Measurements from ENCODE around the gene ZNF516.
"Not testable (repeated sequence)": the region's sequence is repeated elsewhere in the genome, so short reads cannot be mapped to it uniquely, and the experiment has no call there.

Gene ZNF516, protein sequence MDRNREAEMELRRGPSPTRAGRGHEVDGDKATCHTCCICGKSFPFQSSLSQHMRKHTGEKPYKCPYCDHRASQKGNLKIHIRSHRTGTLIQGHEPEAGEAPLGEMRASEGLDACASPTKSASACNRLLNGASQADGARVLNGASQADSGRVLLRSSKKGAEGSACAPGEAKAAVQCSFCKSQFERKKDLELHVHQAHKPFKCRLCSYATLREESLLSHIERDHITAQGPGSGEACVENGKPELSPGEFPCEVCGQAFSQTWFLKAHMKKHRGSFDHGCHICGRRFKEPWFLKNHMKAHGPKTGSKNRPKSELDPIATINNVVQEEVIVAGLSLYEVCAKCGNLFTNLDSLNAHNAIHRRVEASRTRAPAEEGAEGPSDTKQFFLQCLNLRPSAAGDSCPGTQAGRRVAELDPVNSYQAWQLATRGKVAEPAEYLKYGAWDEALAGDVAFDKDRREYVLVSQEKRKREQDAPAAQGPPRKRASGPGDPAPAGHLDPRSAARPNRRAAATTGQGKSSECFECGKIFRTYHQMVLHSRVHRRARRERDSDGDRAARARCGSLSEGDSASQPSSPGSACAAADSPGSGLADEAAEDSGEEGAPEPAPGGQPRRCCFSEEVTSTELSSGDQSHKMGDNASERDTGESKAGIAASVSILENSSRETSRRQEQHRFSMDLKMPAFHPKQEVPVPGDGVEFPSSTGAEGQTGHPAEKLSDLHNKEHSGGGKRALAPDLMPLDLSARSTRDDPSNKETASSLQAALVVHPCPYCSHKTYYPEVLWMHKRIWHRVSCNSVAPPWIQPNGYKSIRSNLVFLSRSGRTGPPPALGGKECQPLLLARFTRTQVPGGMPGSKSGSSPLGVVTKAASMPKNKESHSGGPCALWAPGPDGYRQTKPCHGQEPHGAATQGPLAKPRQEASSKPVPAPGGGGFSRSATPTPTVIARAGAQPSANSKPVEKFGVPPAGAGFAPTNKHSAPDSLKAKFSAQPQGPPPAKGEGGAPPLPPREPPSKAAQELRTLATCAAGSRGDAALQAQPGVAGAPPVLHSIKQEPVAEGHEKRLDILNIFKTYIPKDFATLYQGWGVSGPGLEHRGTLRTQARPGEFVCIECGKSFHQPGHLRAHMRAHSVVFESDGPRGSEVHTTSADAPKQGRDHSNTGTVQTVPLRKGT

DNA sequence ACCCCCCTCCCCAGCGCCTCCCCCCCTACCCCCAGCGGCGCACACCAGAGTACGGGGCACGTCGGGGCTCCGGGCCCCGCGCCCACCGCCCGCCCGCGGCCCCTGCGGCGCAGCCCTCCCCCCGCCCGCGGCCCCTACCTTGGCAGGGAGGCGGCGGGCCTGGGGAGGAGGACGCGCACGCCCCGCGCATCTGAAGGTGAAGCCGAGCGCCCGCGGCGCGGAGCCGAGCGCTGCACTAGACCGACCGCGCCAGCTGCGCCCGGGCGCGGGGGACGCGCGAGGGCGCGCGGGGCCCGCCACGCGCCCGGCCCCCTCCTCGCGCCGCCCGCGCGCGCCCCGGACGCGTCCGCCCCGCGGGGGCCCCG lies at the start of gene ZNF516:
TSS of gene ZNF516 (minus strand) at position 237 of the 365 bp plus-strand sequence. CDS start 52,188 bp downstream, outside the sequence.
- intact Hi-C loops (cut with DNase I): no loop called here
- peak in 25 of 42 donors; percentile 25 to 75 (median 49) for DNase-seq

DNA sequence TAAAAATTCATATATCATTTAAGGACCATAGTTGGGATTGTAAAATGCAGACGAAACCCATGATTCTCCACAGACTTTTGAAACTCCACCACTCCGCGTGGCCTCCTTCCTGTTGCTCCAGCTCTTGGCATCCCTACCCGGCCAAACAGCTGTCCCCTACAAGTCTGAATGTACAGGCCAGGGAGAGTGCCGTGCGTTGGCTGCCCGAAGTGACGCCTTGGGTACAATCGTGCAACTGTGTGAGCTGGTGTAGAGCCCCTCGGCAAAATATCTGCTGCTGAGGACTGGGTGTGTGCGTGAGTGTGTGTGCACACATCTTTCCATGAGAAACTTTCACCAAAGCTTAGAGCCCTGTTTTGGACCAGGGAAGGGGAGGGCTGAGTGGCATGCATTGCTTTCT lies 43.8 kb upstream of the ZNF516 start:
- no peak for DNase-seq
- intact Hi-C loops (cut with DNase I): no loop called here

- DNase-seq: no peak
Observed at GRCh38 chr18:76537621-76538020, 42.6 kb upstream of the ZNF516 start.

GRCh38 chr18:76536593-76536992 lies 41.6 kb upstream of the ZNF516 start:
- DNase-seq; intact Hi-C loops (cut with DNase I): not testable (repeated sequence)

More at GRCh38 chr18:76537621-76538020, 42.6 kb upstream of the ZNF516 start:
- intact Hi-C loops (cut with DNase I): no loop called here

GRCh38 chr18:76532875-76533274 lies 37.8 kb upstream of the ZNF516 start:
- intact Hi-C loops (cut with DNase I): no loop called here
- DNase-seq: no peak

GRCh38 chr18:76530846-76531245 lies 35.8 kb upstream of the ZNF516 start:
- peak in 1 of 42 donors; percentile 22 for DNase-seq
- intact Hi-C loops (cut with DNase I): no loop called here

GRCh38 chr18:76530391-76530790 lies 35.3 kb upstream of the ZNF516 start:
- DNase-seq: peak in 1 of 42 donors; percentile 27
- intact Hi-C loops (cut with DNase I): no loop called here

- intact Hi-C loops (cut with DNase I): no loop called here
- DNase-seq: peak in 1 of 42 donors; percentile 27
Observed at GRCh38 chr18:76529433-76529811, 34.4 kb upstream of the ZNF516 start.

DNA sequence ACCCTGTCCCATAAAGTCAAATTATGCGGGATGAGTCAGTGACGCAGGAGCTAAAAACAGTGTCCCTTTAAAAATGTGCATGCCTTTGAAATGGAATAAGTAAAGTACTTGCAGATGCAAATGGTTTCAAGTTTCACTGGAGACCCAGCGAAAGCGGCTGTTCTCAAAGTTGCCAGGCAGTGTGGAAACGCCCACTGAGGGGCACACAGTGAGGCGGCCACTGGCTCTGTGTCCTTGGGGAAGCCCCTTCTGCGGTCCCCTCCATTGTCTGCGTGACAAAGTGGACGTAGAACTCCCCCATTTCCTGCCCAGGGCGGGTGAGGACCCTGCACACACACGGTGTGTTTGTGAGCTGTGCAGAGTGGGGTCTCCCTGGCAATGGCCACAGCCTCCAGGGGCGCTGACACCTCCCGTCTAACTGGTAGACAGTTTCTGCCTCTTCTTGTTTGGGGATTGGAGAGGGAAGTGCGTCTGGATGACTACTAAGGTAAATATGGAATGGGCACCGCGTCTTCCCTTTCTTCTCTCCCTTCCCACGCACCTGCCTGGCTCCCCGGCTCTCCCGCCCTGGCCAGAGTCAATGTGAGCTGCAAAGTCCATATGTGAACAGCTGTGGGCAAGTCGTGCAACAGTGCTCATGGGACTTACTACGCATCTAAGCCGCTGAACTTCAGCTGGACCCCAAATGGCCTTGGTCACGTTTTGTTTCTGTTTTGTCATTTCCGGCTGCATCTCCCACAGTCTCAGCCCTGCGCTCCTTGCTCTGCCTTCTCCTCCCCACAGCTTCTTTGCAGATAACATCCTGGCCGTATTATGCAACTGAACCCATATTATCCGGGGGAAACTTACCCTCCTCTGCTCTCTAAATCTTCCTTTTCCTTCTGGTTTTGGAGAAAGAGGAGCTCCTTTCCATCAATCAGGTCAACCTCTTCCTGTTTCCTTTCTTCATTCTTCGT lies 33.7 kb upstream of the ZNF516 start:
- DNase-seq: peak in 1 of 42 donors; percentile 37
- intact Hi-C loops (cut with DNase I): no loop called here

- intact Hi-C loops (cut with DNase I): no loop called here
- no peak for DNase-seq
Observed at GRCh38 chr18:76525911-76526310, 30.9 kb upstream of the ZNF516 start.

GRCh38 chr18:76524900-76525698 lies 30.1 kb upstream of the ZNF516 start:
- intact Hi-C loops (cut with DNase I): no loop called here
- DNase-seq: peak in 2 of 42 donors; percentile 16 to 42

GRCh38 chr18:76524477-76524876 lies 29.4 kb upstream of the ZNF516 start:
- DNase-seq: no peak
- intact Hi-C loops (cut with DNase I): no loop called here

DNA sequence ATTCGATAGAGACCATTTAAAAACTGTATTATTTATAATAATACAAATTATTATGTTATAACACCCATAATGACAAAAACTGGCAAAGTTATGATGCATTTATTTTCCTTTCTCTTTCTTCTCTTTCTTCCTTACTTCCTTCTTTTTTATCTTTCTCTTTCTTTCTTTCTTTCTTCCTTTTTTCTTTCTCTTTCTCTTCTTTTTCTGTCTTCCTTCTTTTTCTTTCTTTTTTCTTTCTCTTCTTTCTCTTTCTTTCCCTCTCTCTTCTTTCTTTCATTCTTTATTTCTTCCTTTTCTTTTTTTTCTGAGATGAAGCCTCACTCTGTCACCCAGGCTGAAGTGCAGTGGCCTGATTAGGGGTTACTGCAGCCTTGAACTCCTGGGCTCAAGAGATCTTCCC lies 27.5 kb upstream of the ZNF516 start:
- DNase-seq: no peak
- intact Hi-C loops (cut with DNase I): no loop called here

GRCh38 chr18:76522122-76522503 lies 27.1 kb upstream of the ZNF516 start:
- peak in 1 of 42 donors; percentile 33 for DNase-seq
- intact Hi-C loops (cut with DNase I): no loop called here

- intact Hi-C loops (cut with DNase I): no loop called here
- DNase-seq: peak in 1 of 42 donors; percentile 20
Observed at GRCh38 chr18:76521417-76522121, 26.5 kb upstream of the ZNF516 start.

- intact Hi-C loops (cut with DNase I): no loop called here
- no peak for DNase-seq
Observed at GRCh38 chr18:76518860-76519538, 24.0 kb upstream of the ZNF516 start.

Measured in head of caudate nucleus (tissue), 42 donors.